HCT116 (cell line): ENCODE results near the gene CAB39.
"Not testable (repeated sequence)": the region's sequence is repeated elsewhere in the genome, so short reads cannot be mapped to it uniquely, and the experiment has no call there.

Experiments used
- POLR2AphosphoS5 ChIP-seq: IDR thresholded peaks from 2 replicates; pipeline ENCODE4 v1.6.1; 2011; ENCODE audit warnings: mild to moderate bottlenecking, low read depth, low read length, moderate library complexity
- TF ChIP-seq, protein P1 (sequence below): IDR thresholded peaks from 2 replicates; pipeline ENCODE4 v1.6.1; 2011; ENCODE audit warnings: mild to moderate bottlenecking, low read length, moderate library complexity; ENCODE audit not compliant: insufficient replicate concordance; ENCODE audit errors: extremely low read depth
- TF ChIP-seq, protein P2 (sequence below), 3 experiments: fragments of 200-600 bp in 1 of 3; sonication (generic) in 1 of 3; IDR thresholded peaks in 2 of 3; conservative IDR thresholded peaks in 1 of 3; 2 replicates each; pipeline ENCODE4 v1.5.1; 2012 to 2017; ENCODE audit warnings: low read depth in 2 of 3, low read length in 2 of 3, antibody characterized with exemption in 1 of 3, borderline replicate concordance in 1 of 3, control low read depth in 1 of 3, mild to moderate bottlenecking in 1 of 3, mixed read lengths in 1 of 3, mixed run types in 1 of 3, moderate library complexity in 1 of 3; ENCODE audit not compliant: insufficient read depth in 1 of 3

DNA sequence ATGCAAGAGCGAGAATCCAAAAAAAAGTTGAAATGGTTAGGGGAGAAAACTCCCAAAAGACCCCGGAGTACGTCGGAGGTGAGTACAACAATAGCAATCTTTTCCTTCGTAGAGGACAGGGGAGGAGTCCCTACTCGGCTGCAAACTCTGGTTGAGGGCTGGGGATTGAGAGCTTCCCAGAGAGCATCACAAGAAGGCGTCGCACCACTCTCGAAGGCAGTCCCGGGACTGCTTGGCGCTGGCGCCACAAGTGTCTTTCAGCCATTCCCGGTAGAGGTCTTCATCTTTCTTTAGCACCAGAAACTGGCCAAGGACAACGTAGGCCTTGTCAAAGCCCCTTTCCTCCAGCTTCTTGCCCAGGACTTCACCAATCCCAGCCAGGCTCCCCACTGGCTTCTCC is 12.3 kb downstream of the CAB39 start:
- TF ChIP-seq, protein P1, sequence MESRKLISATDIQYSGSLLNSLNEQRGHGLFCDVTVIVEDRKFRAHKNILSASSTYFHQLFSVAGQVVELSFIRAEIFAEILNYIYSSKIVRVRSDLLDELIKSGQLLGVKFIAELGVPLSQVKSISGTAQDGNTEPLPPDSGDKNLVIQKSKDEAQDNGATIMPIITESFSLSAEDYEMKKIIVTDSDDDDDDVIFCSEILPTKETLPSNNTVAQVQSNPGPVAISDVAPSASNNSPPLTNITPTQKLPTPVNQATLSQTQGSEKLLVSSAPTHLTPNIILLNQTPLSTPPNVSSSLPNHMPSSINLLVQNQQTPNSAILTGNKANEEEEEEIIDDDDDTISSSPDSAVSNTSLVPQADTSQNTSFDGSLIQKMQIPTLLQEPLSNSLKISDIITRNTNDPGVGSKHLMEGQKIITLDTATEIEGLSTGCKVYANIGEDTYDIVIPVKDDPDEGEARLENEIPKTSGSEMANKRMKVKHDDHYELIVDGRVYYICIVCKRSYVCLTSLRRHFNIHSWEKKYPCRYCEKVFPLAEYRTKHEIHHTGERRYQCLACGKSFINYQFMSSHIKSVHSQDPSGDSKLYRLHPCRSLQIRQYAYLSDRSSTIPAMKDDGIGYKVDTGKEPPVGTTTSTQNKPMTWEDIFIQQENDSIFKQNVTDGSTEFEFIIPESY: not testable (repeated sequence)
- TF ChIP-seq, protein P2, sequence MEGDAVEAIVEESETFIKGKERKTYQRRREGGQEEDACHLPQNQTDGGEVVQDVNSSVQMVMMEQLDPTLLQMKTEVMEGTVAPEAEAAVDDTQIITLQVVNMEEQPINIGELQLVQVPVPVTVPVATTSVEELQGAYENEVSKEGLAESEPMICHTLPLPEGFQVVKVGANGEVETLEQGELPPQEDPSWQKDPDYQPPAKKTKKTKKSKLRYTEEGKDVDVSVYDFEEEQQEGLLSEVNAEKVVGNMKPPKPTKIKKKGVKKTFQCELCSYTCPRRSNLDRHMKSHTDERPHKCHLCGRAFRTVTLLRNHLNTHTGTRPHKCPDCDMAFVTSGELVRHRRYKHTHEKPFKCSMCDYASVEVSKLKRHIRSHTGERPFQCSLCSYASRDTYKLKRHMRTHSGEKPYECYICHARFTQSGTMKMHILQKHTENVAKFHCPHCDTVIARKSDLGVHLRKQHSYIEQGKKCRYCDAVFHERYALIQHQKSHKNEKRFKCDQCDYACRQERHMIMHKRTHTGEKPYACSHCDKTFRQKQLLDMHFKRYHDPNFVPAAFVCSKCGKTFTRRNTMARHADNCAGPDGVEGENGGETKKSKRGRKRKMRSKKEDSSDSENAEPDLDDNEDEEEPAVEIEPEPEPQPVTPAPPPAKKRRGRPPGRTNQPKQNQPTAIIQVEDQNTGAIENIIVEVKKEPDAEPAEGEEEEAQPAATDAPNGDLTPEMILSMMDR (IDR thresholded peaks at IDR 0.05 in 2 of 3, conservative IDR thresholded peaks at IDR 0.05 in 1 of 3; ENCODE audit: borderline replicate concordance in 1 of 3, insufficient read depth in 1 of 3, low read depth in 2 of 3, low read length in 2 of 3): not testable (repeated sequence)
- TF ChIP-seq POLR2AphosphoS5: not testable (repeated sequence)
